ENCODE results near the gene HSPA12B. TPM values are rescaled to one million over a fixed set of nuclear protein-coding genes. Genes with fewer than 3 reads are reported as not detected.

The HSPA12B gene
- polyA plus RNA-seq, 4 donors: 2.7 to 9.7 (median 4.1) TPM; not detected in 1

- no peak overlapping the region for H3K27ac ChIP-seq (ENCODE audit: low read depth in 1 of 3, low read length in 2 of 3)
- FAIRE-seq (no peak), DNase-seq (no peak)
- H3K4me3 ChIP-seq (ENCODE audit: low read depth in 1 of 3, low read length in 3 of 3): no peak overlapping the region
- 81 to 90% (median 88%) methylated on average over 14 to 16 of the region's 16 CpGs for WGBS, 3 donors
- H3K36me3 ChIP-seq (ENCODE audit: control insufficient read depth in 3 of 3, insufficient read depth in 2 of 3, low read depth in 1 of 3, low read length in 3 of 3): no peaks in the 10 kb centered on the region
- H3K9me3 ChIP-seq (ENCODE audit: control insufficient read depth in 2 of 2, insufficient read depth in 1 of 2, low read depth in 1 of 2, low read length in 1 of 2): peaks cover 0 to 7% of the 10 kb centered on the region in 2 donors
- no peaks in the 10 kb centered on the region for H3K27me3 ChIP-seq (ENCODE audit: control insufficient read depth in 3 of 3, insufficient read depth in 3 of 3, low read length in 3 of 3)
- H3K4me1 ChIP-seq (ENCODE audit: control insufficient read depth in 3 of 3, insufficient read depth in 2 of 3, low read depth in 1 of 3, low read length in 2 of 3): no peaks in the 10 kb centered on the region
Measured at GRCh38 chr20:3699037-3699436, 33.4 kb upstream of the HSPA12B start.

- Histone ChIP-seq H3K27me3 (ENCODE audit: control insufficient read depth in 3 of 3, insufficient read depth in 3 of 3, low read length in 3 of 3) (peaks cover 0 to 2% (median 0%) of the 10 kb centered on the region in 3 donors), H3K27ac (ENCODE audit: low read depth in 1 of 3, low read length in 2 of 3) (no peak overlapping the region), H3K4me3 (ENCODE audit: low read depth in 1 of 3, low read length in 3 of 3) (no peak overlapping the region), H3K9me3 (ENCODE audit: control insufficient read depth in 2 of 2, insufficient read depth in 1 of 2, low read depth in 1 of 2, low read length in 1 of 2) (peaks cover 0 to 4% of the 10 kb centered on the region in 2 donors), H3K4me1 (ENCODE audit: control insufficient read depth in 3 of 3, insufficient read depth in 2 of 3, low read depth in 1 of 3, low read length in 2 of 3) (no peaks in the 10 kb centered on the region), H3K36me3 (ENCODE audit: control insufficient read depth in 3 of 3, insufficient read depth in 2 of 3, low read depth in 1 of 3, low read length in 3 of 3) (no peaks in the 10 kb centered on the region)
- WGBS, 3 donors: 76 to 88% (median 83%) methylated on average over 13 of the region's 13 CpGs
- DNase-seq (no peak), FAIRE-seq (no peak)
Measured at GRCh38 chr20:3701061-3701998, 31.2 kb upstream of the HSPA12B start.

GRCh38 chr20:3702611-3703391, 29.7 kb upstream of the HSPA12B start:
- DNase-seq (no peak), FAIRE-seq (no peak)
- H3K9me3 ChIP-seq (ENCODE audit: control insufficient read depth in 2 of 2, insufficient read depth in 1 of 2, low read depth in 1 of 2, low read length in 1 of 2): no peaks in the 10 kb centered on the region
- no peaks in the 10 kb centered on the region for H3K36me3 ChIP-seq (ENCODE audit: control insufficient read depth in 3 of 3, insufficient read depth in 2 of 3, low read depth in 1 of 3, low read length in 3 of 3)
- no peak overlapping the region for H3K27ac ChIP-seq (ENCODE audit: low read depth in 1 of 3, low read length in 2 of 3)
- 86 to 94% (median 92%) methylated on average over 11 of the region's 11 CpGs for WGBS, 3 donors
- H3K4me1 ChIP-seq (ENCODE audit: control insufficient read depth in 3 of 3, insufficient read depth in 2 of 3, low read depth in 1 of 3, low read length in 2 of 3): no peaks in the 10 kb centered on the region
- H3K27me3 ChIP-seq (ENCODE audit: control insufficient read depth in 3 of 3, insufficient read depth in 3 of 3, low read length in 3 of 3): peaks cover 0 to 2% (median 0%) of the 10 kb centered on the region in 3 donors
- no peak overlapping the region for H3K4me3 ChIP-seq (ENCODE audit: low read depth in 1 of 3, low read length in 3 of 3)

GRCh38 chr20:3704087-3704486, 28.4 kb upstream of the HSPA12B start:
- H3K9me3 ChIP-seq (ENCODE audit: control insufficient read depth in 2 of 2, insufficient read depth in 1 of 2, low read depth in 1 of 2, low read length in 1 of 2): no peaks in the 10 kb centered on the region
- no peaks in the 10 kb centered on the region for H3K4me1 ChIP-seq (ENCODE audit: control insufficient read depth in 3 of 3, insufficient read depth in 2 of 3, low read depth in 1 of 3, low read length in 2 of 3)
- 73 to 92% (median 74%) methylated on average over 5 of the region's 5 CpGs for WGBS, 3 donors
- FAIRE-seq (no peak), DNase-seq (no peak)
- no peaks in the 10 kb centered on the region for H3K36me3 ChIP-seq (ENCODE audit: control insufficient read depth in 3 of 3, insufficient read depth in 2 of 3, low read depth in 1 of 3, low read length in 3 of 3)
- H3K4me3 ChIP-seq (ENCODE audit: low read depth in 1 of 3, low read length in 3 of 3): no peak overlapping the region
- H3K27ac ChIP-seq (ENCODE audit: low read depth in 1 of 3, low read length in 2 of 3): no peak overlapping the region
- peaks cover 0 to 2% (median 0%) of the 10 kb centered on the region in 3 donors for H3K27me3 ChIP-seq (ENCODE audit: control insufficient read depth in 3 of 3, insufficient read depth in 3 of 3, low read length in 3 of 3)

GRCh38 chr20:3705491-3705969, 27.0 kb upstream of the HSPA12B start:
- FAIRE-seq (no peak), DNase-seq (no peak)
- 80 to 84% (median 82%) methylated on average over 14 of the region's 14 CpGs for WGBS, 3 donors
- Histone ChIP-seq H3K36me3 (ENCODE audit: control insufficient read depth in 3 of 3, insufficient read depth in 2 of 3, low read depth in 1 of 3, low read length in 3 of 3) (no peaks in the 10 kb centered on the region), H3K4me1 (ENCODE audit: control insufficient read depth in 3 of 3, insufficient read depth in 2 of 3, low read depth in 1 of 3, low read length in 2 of 3) (peaks cover 0 to 3% (median 0%) of the 10 kb centered on the region in 3 donors), H3K27me3 (ENCODE audit: control insufficient read depth in 3 of 3, insufficient read depth in 3 of 3, low read length in 3 of 3) (peaks cover 0 to 3% (median 0%) of the 10 kb centered on the region in 3 donors), H3K4me3 (ENCODE audit: low read depth in 1 of 3, low read length in 3 of 3) (no peak overlapping the region), H3K27ac (ENCODE audit: low read depth in 1 of 3, low read length in 2 of 3) (no peak overlapping the region), H3K9me3 (ENCODE audit: control insufficient read depth in 2 of 2, insufficient read depth in 1 of 2, low read depth in 1 of 2, low read length in 1 of 2) (no peaks in the 10 kb centered on the region)

GRCh38 chr20:3705970-3706739, 26.3 kb upstream of the HSPA12B start:
- no peak for DNase-seq
- Histone ChIP-seq H3K9me3 (ENCODE audit: control insufficient read depth in 2 of 2, insufficient read depth in 1 of 2, low read depth in 1 of 2, low read length in 1 of 2) (no peaks in the 10 kb centered on the region), H3K36me3 (ENCODE audit: control insufficient read depth in 3 of 3, insufficient read depth in 2 of 3, low read depth in 1 of 3, low read length in 3 of 3) (no peaks in the 10 kb centered on the region), H3K27me3 (ENCODE audit: control insufficient read depth in 3 of 3, insufficient read depth in 3 of 3, low read length in 3 of 3) (peaks cover 0 to 4% (median 0%) of the 10 kb centered on the region in 3 donors), H3K27ac (ENCODE audit: low read depth in 1 of 3, low read length in 2 of 3) (no peak overlapping the region), H3K4me3 (ENCODE audit: low read depth in 1 of 3, low read length in 3 of 3) (no peak overlapping the region), H3K4me1 (ENCODE audit: control insufficient read depth in 3 of 3, insufficient read depth in 2 of 3, low read depth in 1 of 3, low read length in 2 of 3) (peaks cover 0 to 6% (median 0%) of the 10 kb centered on the region in 3 donors)
- FAIRE-seq: no peak
- 89 to 93% (median 91%) methylated on average over 31 of the region's 31 CpGs for WGBS, 3 donors

- no peak for DNase-seq
- Histone ChIP-seq H3K36me3 (ENCODE audit: control insufficient read depth in 3 of 3, insufficient read depth in 2 of 3, low read depth in 1 of 3, low read length in 3 of 3) (no peaks in the 10 kb centered on the region), H3K27ac (ENCODE audit: low read depth in 1 of 3, low read length in 2 of 3) (no peak overlapping the region), H3K9me3 (ENCODE audit: control insufficient read depth in 2 of 2, insufficient read depth in 1 of 2, low read depth in 1 of 2, low read length in 1 of 2) (no peaks in the 10 kb centered on the region), H3K4me3 (ENCODE audit: low read depth in 1 of 3, low read length in 3 of 3) (no peak overlapping the region), H3K27me3 (ENCODE audit: control insufficient read depth in 3 of 3, insufficient read depth in 3 of 3, low read length in 3 of 3) (peaks cover 0 to 4% (median 0%) of the 10 kb centered on the region in 3 donors), H3K4me1 (ENCODE audit: control insufficient read depth in 3 of 3, insufficient read depth in 2 of 3, low read depth in 1 of 3, low read length in 2 of 3) (peaks cover 0 to 6% (median 0%) of the 10 kb centered on the region in 3 donors)
- 65 to 77% (median 71%) methylated on average over 10 of the region's 10 CpGs for WGBS, 3 donors
- no peak for FAIRE-seq
Measured at GRCh38 chr20:3706774-3707507, 25.5 kb upstream of the HSPA12B start.

Measured in small intestine (tissue), 7 donors.